UCSD-AML1 (cell line): ENCODE measurements around the gene RRAGA.
"Not testable (repeated sequence)": the region's sequence is repeated elsewhere in the genome, so short reads cannot be mapped to it uniquely, and the experiment has no call there.

Experiments
- DNase-seq: peaks from one replicate; lab custom pipeline; 2025; ENCODE audit not compliant: unreplicated experiment; lab: John Stamatoyannopoulos, UW

The RRAGA gene

GRCh38 chr9:19085295-19085694 is 36.1 kb downstream of the RRAGA start:
- no peak for DNase-seq

GRCh38 chr9:19087106-19088000 is 38.1 kb downstream of the RRAGA start:
- DNase-seq, result no peak

GRCh38 chr9:19097431-19097830 is 48.2 kb downstream of the RRAGA start:
- DNase-seq, result not testable (repeated sequence)
